SK-N-MC (cell line): ENCODE measurements around the gene BSN.
A peak's percentile ranks its signal among the peaks of the same experiment; 100 is the strongest.

ENCODE experiments used
- DNase-seq: peaks from one replicate; pipeline ENCODE4 v3.0.0-alpha.2; 2011; ENCODE audit warnings: low read depth, low spot score
- H3K27ac ChIP-seq: fragments of 200-600 bp; sonication (generic); 2 replicates; pipeline ENCODE4 v1.5.1; 2016; ENCODE audit warnings: mixed run types
- H3K36me3 ChIP-seq: fragments of 200-600 bp; sonication (generic); 2 replicates; pipeline ENCODE4 v1.6.1; 2017; ENCODE audit warnings: antibody characterized with exemption, low read length, mixed read lengths; ENCODE audit not compliant: insufficient read depth
- H3K4me3 ChIP-seq: fragments of 200-600 bp; sonication (generic); 2 replicates; pipeline ENCODE4 v1.5.1; 2016
- H3K9ac ChIP-seq: fragments of 200-600 bp; sonication (generic); 2 replicates; pipeline ENCODE4 v1.8.0; 2017; ENCODE audit warnings: mixed run types, mixed read lengths; ENCODE audit not compliant: insufficient read length
- H3K9me3 ChIP-seq: fragments of 200-600 bp; sonication (generic); 2 replicates; pipeline ENCODE4 v1.6.1; 2017; ENCODE audit warnings: low read depth, mild to moderate bottlenecking, antibody characterized with exemption, low read length, moderate library complexity, mixed read lengths
- EZH2 ChIP-seq: fragments of 200-600 bp; sonication (generic); IDR thresholded peaks from one replicate; pipeline ENCODE4 v1.6.1; 2017; ENCODE audit warnings: antibody characterized with exemption
- FOXP2 ChIP-seq: optimal IDR thresholded peaks from 2 replicates; pipeline ENCODE3; 2011; ENCODE audit warnings: mild to moderate bottlenecking, moderate library complexity; ENCODE audit not compliant: insufficient read depth; ENCODE audit errors: extremely low read length, control extremely low read depth
- POLR2AphosphoS5 ChIP-seq: IDR thresholded peaks from 2 replicates; pipeline ENCODE4 v1.6.1; 2012; ENCODE audit warnings: mild to moderate bottlenecking, low read depth, low read length, borderline replicate concordance

Gene BSN

GRCh38 chr3:49716169-49716568 is 161.9 kb downstream of the BSN start:
- no peak overlapping the region for H3K27ac ChIP-seq
- H3K4me3 ChIP-seq, result no peak overlapping the region
- no peaks in the 10 kb centered on the region for H3K36me3 ChIP-seq
- DNase-seq, result no peak
- TF ChIP-seq POLR2AphosphoS5 (no peak), EZH2 (no peak), FOXP2 (no peak)
- H3K9me3 ChIP-seq, result no peaks in the 10 kb centered on the region
- H3K9ac ChIP-seq, result no peak overlapping the region

GRCh38 chr3:49716691-49717210 is 162.5 kb downstream of the BSN start:
- Histone ChIP-seq H3K36me3 (no peaks in the 10 kb centered on the region; the same call in 1 of the 2 replicates), H3K9me3 (no peaks in the 10 kb centered on the region), H3K9ac (no peak overlapping the region), H3K4me3 (no peak overlapping the region), H3K27ac (no peak overlapping the region)
- TF ChIP-seq EZH2 (no peak), FOXP2 (no peak), POLR2AphosphoS5 (no peak)
- DNase-seq, result no peak

GRCh38 chr3:49717211-49717958 is 163.1 kb downstream of the BSN start:
- Histone ChIP-seq H3K9ac (no peak overlapping the region), H3K36me3 (no peaks in the 10 kb centered on the region; the same call in 1 of the 2 replicates), H3K9me3 (no peaks in the 10 kb centered on the region), H3K27ac (no peak overlapping the region), H3K4me3 (no peak overlapping the region)
- no peak for DNase-seq
- TF ChIP-seq FOXP2, result no peak
- TF ChIP-seq POLR2AphosphoS5, result no peak
- no peak for TF ChIP-seq EZH2

- Histone ChIP-seq H3K36me3 (no peaks in the 10 kb centered on the region; the same call in 1 of the 2 replicates), H3K27ac (no peak overlapping the region), H3K9ac (no peak overlapping the region), H3K4me3 (no peak overlapping the region), H3K9me3 (no peaks in the 10 kb centered on the region)
- DNase-seq, result no peak
- TF ChIP-seq POLR2AphosphoS5, result no peak
- TF ChIP-seq EZH2, result no peak
- TF ChIP-seq FOXP2, result no peak
These were observed 163.9 kb downstream of the BSN start for GRCh38 chr3:49717959-49718857.

GRCh38 chr3:49718858-49719213 is 164.6 kb downstream of the BSN start:
- H3K9me3 ChIP-seq, result no peaks in the 10 kb centered on the region
- no peak for TF ChIP-seq POLR2AphosphoS5
- no peak for TF ChIP-seq EZH2
- TF ChIP-seq FOXP2, result no peak
- no peak for DNase-seq
- no peaks in the 10 kb centered on the region; the same call in 1 of the 2 replicates for H3K36me3 ChIP-seq
- H3K4me3 ChIP-seq, result peak overlapping the region; percentile 66
- H3K27ac ChIP-seq, result no peak overlapping the region
- H3K9ac ChIP-seq, result no peak overlapping the region

GRCh38 chr3:49719214-49719884 is 165.1 kb downstream of the BSN start, which contains the start of gene AMIGO3:
Gene AMIGO3, minus strand, starts transcription at chr3:49719684. Its CDS starts 219 bp downstream, at chr3:49719465.
- Histone ChIP-seq H3K9ac (no peak within 1 kb of the TSS), H3K4me3 (peak within 1 kb of the TSS; percentile 66), H3K27ac (no peak within 1 kb of the TSS), H3K36me3 (no peaks in the 10 kb centered on the region; the same call in 1 of the 2 replicates), H3K9me3 (no peaks in the 10 kb centered on the region)
- DNase-seq, result peak; percentile 20
- TF ChIP-seq FOXP2 (no peak), EZH2 (no peak), POLR2AphosphoS5 (peak; percentile 82)
